H1 (cell line): ENCODE results near the gene DHPS. TPM values are rescaled to one million over a fixed set of nuclear protein-coding genes. Genes with fewer than 3 reads are reported as not detected.
A peak's percentile ranks its signal among the peaks of the same experiment; 100 is the strongest.

ENCODE experiments used
- CTCF ChIA-PET: fragments of 300-600 bp; sonication (Branson Sonifier 250); formaldehyde crosslinking; loops from one replicate; lab custom pipeline; 2021; ENCODE audit not compliant: partially characterized antibody; lab: Charles Lee
- POLR2A ChIA-PET: fragments of 300-600 bp; sonication (Branson Sonifier 250); formaldehyde crosslinking; loops from one replicate; lab custom pipeline; 2021; ENCODE audit warnings: inconsistent platforms; ENCODE audit not compliant: partially characterized antibody; lab: Charles Lee
- DNase-seq, 2 experiments: peaks; one replicate each; pipeline versions ENCODE4 v3.0.0 to v3.0.0-alpha.2; 2010 to 2022; ENCODE audit warnings: low spot score in 2 of 2, low read depth in 1 of 2, mixed read lengths in 1 of 2
- FAIRE-seq: peaks from 2 replicates; lab custom pipeline; 2011; peaks lifted over from hg19 to GRCh38; lab: Jason Lieb, UNC
- H2AFZ ChIP-seq: 2 replicates; pipeline ENCODE4 v1.8.1; 2012; ENCODE audit warnings: low read length, inconsistent platforms
- H2AK5ac ChIP-seq: 2 replicates; pipeline ENCODE4 v1.6.1; 2013; ENCODE audit warnings: low read depth, low read length
- H2BK120ac ChIP-seq: replicated peaks from 2 replicates; pipeline ENCODE3; 2013; ENCODE audit warnings: low read depth, low read length, inconsistent platforms
- H2BK12ac ChIP-seq: 2 replicates; pipeline ENCODE4 v1.6.1; 2013; ENCODE audit warnings: low read depth, low read length
- H2BK15ac ChIP-seq: 2 replicates; pipeline ENCODE4 v1.6.1; 2013; ENCODE audit warnings: low read length
- H2BK20ac ChIP-seq: 2 replicates; pipeline ENCODE4 v1.6.1; 2013; ENCODE audit warnings: low read length
- H2BK5ac ChIP-seq: 2 replicates; pipeline ENCODE4 v1.6.1; 2013; ENCODE audit warnings: low read depth, low read length
- H3K14ac ChIP-seq: 2 replicates; pipeline ENCODE4 v1.6.1; 2013; ENCODE audit warnings: inconsistent platforms; ENCODE audit not compliant: insufficient read length
- H3K18ac ChIP-seq: 2 replicates; pipeline ENCODE4 v1.6.1; 2013; ENCODE audit warnings: low read length; ENCODE audit errors: extremely low read depth
- H3K23ac ChIP-seq: 2 replicates; pipeline ENCODE4 v1.6.1; 2013; ENCODE audit warnings: inconsistent platforms; ENCODE audit not compliant: insufficient read length
- H3K23me2 ChIP-seq: 2 replicates; pipeline ENCODE4 v1.6.1; 2013; ENCODE audit warnings: low read depth, low read length
- H3K27ac ChIP-seq: 2 replicates; pipeline ENCODE4 v1.6.1; 2011; ENCODE audit warnings: low read depth, low read length, inconsistent platforms
- H3K27me3 ChIP-seq, 4 experiments: replicated peaks in 1 of 4; 1 replicate in 1 of 4; 2 replicates in 3 of 4; pipeline versions ENCODE4 v1.6.1 to v1.8.1; 2011 to 2013; ENCODE audit warnings: low read length in 3 of 4, mild to moderate bottlenecking in 3 of 4, inconsistent platforms in 2 of 4, mixed read lengths in 2 of 4, moderate library complexity in 1 of 4; ENCODE audit not compliant: control insufficient read depth in 3 of 4, insufficient read depth in 3 of 4; ENCODE audit errors: extremely low read depth in 1 of 4
- H3K36me3 ChIP-seq, 4 experiments: 2 replicates each; pipeline versions ENCODE4 v1.6.1 to v1.8.1; 2011 to 2013; ENCODE audit warnings: mild to moderate bottlenecking in 4 of 4, low read length in 3 of 4, moderate library complexity in 2 of 4, control low read depth in 1 of 4, inconsistent platforms in 1 of 4; ENCODE audit not compliant: insufficient read depth in 4 of 4, control insufficient read depth in 2 of 4
- H3K4ac ChIP-seq: replicated peaks from 2 replicates; pipeline ENCODE3; 2013; ENCODE audit warnings: low read length, low read depth, mixed read lengths, inconsistent platforms; ENCODE audit not compliant: insufficient read length
- H3K4me1 ChIP-seq, 4 experiments: replicated peaks in 1 of 4; 1 replicate in 1 of 4; 2 replicates in 3 of 4; pipeline versions ENCODE4 v1.6.1 to v1.8.1; 2011 to 2013; ENCODE audit warnings: low read length in 3 of 4, inconsistent platforms in 2 of 4, mixed read lengths in 1 of 4; ENCODE audit not compliant: insufficient read depth in 4 of 4, control insufficient read depth in 3 of 4
- H3K4me2 ChIP-seq, 2 experiments: 2 replicates each; pipeline versions ENCODE4 v1.6.1 to v1.8.1; 2011 to 2013; ENCODE audit warnings: low read depth in 2 of 2, low read length in 2 of 2, control low read depth in 1 of 2, inconsistent platforms in 1 of 2, mild to moderate bottlenecking in 1 of 2; ENCODE audit not compliant: insufficient read depth in 1 of 2
- H3K4me3 ChIP-seq, 4 experiments: fragments of 200-600, 300-600 bp in 1 of 4; sonication (generic), shearing (Covaris generic), sonication (Bioruptor Twin) in 1 of 4; 2 replicates each; pipeline versions ENCODE4 v1.5.1 to v1.8.1; 2011 to 2016; ENCODE audit warnings: low read length in 4 of 4, low read depth in 3 of 4, control low read depth in 2 of 4, inconsistent platforms in 2 of 4, mild to moderate bottlenecking in 2 of 4, mixed read lengths in 1 of 4, moderate library complexity in 1 of 4; ENCODE audit not compliant: insufficient read depth in 2 of 4; ENCODE audit errors: extremely low read depth in 1 of 4
- H3K56ac ChIP-seq: replicated peaks from 2 replicates; pipeline ENCODE3; 2013; ENCODE audit warnings: low read depth, mild to moderate bottlenecking, mixed read lengths, low read length, inconsistent platforms; ENCODE audit not compliant: insufficient read length
- H3K79me1 ChIP-seq: 2 replicates; pipeline ENCODE4 v1.6.1; 2013; ENCODE audit warnings: low read depth, low read length, control low read depth
- H3K79me2 ChIP-seq, 2 experiments: 2 replicates each; pipeline versions ENCODE4 v1.6.1 to v1.8.1; 2012 to 2013; ENCODE audit warnings: low read length in 2 of 2, mild to moderate bottlenecking in 2 of 2, inconsistent platforms in 1 of 2; ENCODE audit not compliant: insufficient read depth in 2 of 2, control insufficient read depth in 1 of 2
- H3K9ac ChIP-seq, 4 experiments: replicated peaks in 1 of 4; 1 replicate in 1 of 4; 2 replicates in 3 of 4; pipeline versions ENCODE4 v1.6.1 to v1.8.1; 2011 to 2013; ENCODE audit warnings: low read depth in 3 of 4, low read length in 3 of 4, control low read depth in 2 of 4, mild to moderate bottlenecking in 2 of 4, moderate library complexity in 2 of 4, inconsistent platforms in 1 of 4; ENCODE audit errors: extremely low read depth in 1 of 4
- H3K9me3 ChIP-seq, 2 experiments: 2 replicates each; pipeline versions ENCODE4 v1.6.1 to v1.8.1; 2012 to 2013; ENCODE audit warnings: mild to moderate bottlenecking in 2 of 2, moderate library complexity in 2 of 2, control low read depth in 1 of 2, inconsistent platforms in 1 of 2, low read depth in 1 of 2, low read length in 1 of 2, mixed read lengths in 1 of 2; ENCODE audit not compliant: insufficient read depth in 2 of 2
- H4K20me1 ChIP-seq, 2 experiments: replicated peaks in 1 of 2; 2 replicates each; pipeline versions ENCODE3 to v1.8.1; 2011 to 2013; ENCODE audit warnings: inconsistent platforms in 2 of 2, low read length in 2 of 2, mild to moderate bottlenecking in 1 of 2; ENCODE audit not compliant: insufficient read depth in 2 of 2, control insufficient read depth in 1 of 2
- H4K5ac ChIP-seq: 2 replicates; pipeline ENCODE4 v1.6.1; 2013; ENCODE audit warnings: low read length, low read depth, mixed read lengths, inconsistent platforms; ENCODE audit not compliant: insufficient read length
- H4K8ac ChIP-seq: 2 replicates; pipeline ENCODE4 v1.8.0; 2013; ENCODE audit warnings: mild to moderate bottlenecking, moderate library complexity, low read length, inconsistent platforms; ENCODE audit not compliant: insufficient read depth; ENCODE audit errors: extremely low read depth
- H4K91ac ChIP-seq: replicated peaks from 2 replicates; pipeline ENCODE3; 2013; ENCODE audit warnings: low read length, mixed read lengths, inconsistent platforms; ENCODE audit not compliant: insufficient read length
- BRCA1 ChIP-seq: IDR thresholded peaks from 2 replicates; pipeline ENCODE4 v1.6.1; 2012; ENCODE audit warnings: low read depth, low read length, improper control_type of control experiment
- CBX8 ChIP-seq: fragments of 300-800, 300-1000 bp; sonication (generic); IDR thresholded peaks from 2 replicates; pipeline ENCODE4 v1.7.1; 2016; ENCODE audit warnings: low read depth, low read length, borderline replicate concordance
- CTBP2 ChIP-seq: IDR thresholded peaks from 2 replicates; pipeline ENCODE4 v1.7.0; 2011; ENCODE audit warnings: borderline replicate concordance, mild to moderate bottlenecking, moderate library complexity, mixed read lengths, low read length; ENCODE audit not compliant: insufficient read depth, insufficient read length
- EGR1 ChIP-seq: IDR thresholded peaks from 2 replicates; pipeline ENCODE4 v1.6.1; 2011; ENCODE audit warnings: low read depth, low read length, borderline replicate concordance
- KDM4A ChIP-seq: IDR thresholded peaks from one replicate; pipeline ENCODE4 v1.7.1; 2012; ENCODE audit warnings: low read depth, mild to moderate bottlenecking, moderate library complexity, low read length, inconsistent platforms; ENCODE audit not compliant: severe bottlenecking
- POLR2AphosphoS5 ChIP-seq: IDR thresholded peaks from 2 replicates; pipeline ENCODE4 v1.6.1; 2011; ENCODE audit warnings: low read depth, low read length
- RBBP5 ChIP-seq: IDR thresholded peaks from 2 replicates; pipeline ENCODE4 v1.7.1; 2012; ENCODE audit warnings: low read depth, mild to moderate bottlenecking, inconsistent platforms, low read length, moderate library complexity, borderline replicate concordance
- RFX5 ChIP-seq: IDR thresholded peaks from 2 replicates; pipeline ENCODE4 v1.6.1; 2011; ENCODE audit warnings: low read depth, low read length, improper control_type of control experiment, borderline replicate concordance
- RNF2 ChIP-seq: fragments of 200-900, 300-1000 bp; sonication (generic); IDR thresholded peaks from 2 replicates; pipeline ENCODE4 v1.7.1; 2016; ENCODE audit warnings: borderline replicate concordance, low read depth, mild to moderate bottlenecking, antibody characterized with exemption, low read length; ENCODE audit not compliant: poor library complexity, severe bottlenecking; ENCODE audit errors: missing control alignments
- SIRT6 ChIP-seq: IDR thresholded peaks from one replicate; pipeline ENCODE4 v1.7.1; 2012; ENCODE audit warnings: low read length, inconsistent platforms
- WGBS, 2 experiments: shearing (Covaris generic) in 1 of 2; methylation state at CpG; one replicate each; pipeline versions ENCODE4 v1.1.6 to v1.1.7; 2013 to 2015; ENCODE audit warnings: low lambda C conversion rate in 2 of 2, mixed read lengths in 2 of 2, inconsistent platforms in 1 of 2, low coverage in 1 of 2, missing lambda C conversion rate in 1 of 2; ENCODE audit not compliant: insufficient replicate concordance in 2 of 2, insufficient coverage in 1 of 2, insufficient read length in 1 of 2; ENCODE audit errors: extremely low coverage in 1 of 2, missing lambda C conversion rate in 1 of 2; 5-methylcytosine and 5-hydroxymethylcytosine counted together
- polyA plus RNA-seq, 7 experiments: library from polyadenylated mRNA; depleted of rRNA in 3 of 7; stranded (reverse) in 5 of 7; unstranded in 2 of 7; fragments of >200 nt in 5 of 7; fragments of 200-250 nt in 2 of 7; gene quantifications; 1 replicate in 5 of 7; 2 replicates in 1 of 7; 4 replicates in 1 of 7; pipeline versions ENCODE4 v1.2.1 to v1.2.3, GENCODE V29; 2011 to 2013; ENCODE audit warnings: missing spikeins in 2 of 7, mixed read lengths in 2 of 7
- total RNA-seq: library from RNA; stranded (reverse); fragmentation: NEBNext Ultra II Directional; extraction: Animal tissue kit (Norgen Biotek cat#: 25700); gene quantifications from 2 replicates; pipeline ENCODE4 v1.2.1, GENCODE V29; 2021

Gene DHPS
- total and polyA plus RNA-seq, 2 of the 8 experiments (the other 6 are each of a cell fraction or from before 2014, with no cell fraction given) = 86.6 to 99.6 TPM

- 84% methylated on average over 29 of the region's 29 CpGs; no CpG with 5 or more reads in 1 of the 2 experiments for WGBS, 2 experiments
- FAIRE-seq = peak; percentile 63
- TF ChIP-seq RNF2 (no peak), KDM4A (no peak), BRCA1 (no peak), RFX5 (no peak), SIRT6 (no peak), EGR1 (no peak), CTBP2 (no peak), POLR2AphosphoS5 (0 out of 2 replicates have a peak, but pooled peaks have one; percentile 23), CBX8 (no peak), RBBP5 (no peak)
Observed at GRCh38 chr19:12664406-12665280, 17.0 kb downstream of the DHPS start.

More at GRCh38 chr19:12664406-12665280, 17.0 kb downstream of the DHPS start:
- Histone ChIP-seq H3K27me3 (no peaks in the 10 kb centered on the region; a peak in 1 of 7 replicates), H3K4me3 (no peak overlapping the region), H3K79me2 (peaks cover 0 to 17% of the 10 kb centered on the region in 2 experiments; a peak in 1 of 4 replicates), H3K4ac (no peak overlapping the region), H2AK5ac (0 out of 2 replicates have a peak overlapping the region, but pooled peaks have one; percentile 76), H3K14ac (no peak overlapping the region), H3K56ac (no peak overlapping the region), H3K79me1 (peaks cover 4% of the 10 kb centered on the region; the same call in 1 of the 2 replicates), H3K9ac (no peak overlapping the region), H4K8ac (0 out of 2 replicates have a peak overlapping the region, but pooled peaks have one; percentile 26), H3K4me1 (peaks cover 3 to 22% (median 7%) of the 10 kb centered on the region in 4 experiments), H3K23me2 (peaks cover 17% of the 10 kb centered on the region), H3K4me2 (no peak overlapping the region; a peak in 2 of 4 replicates), H3K36me3 (peaks cover 6 to 11% (median 8%) of the 10 kb centered on the region in 4 experiments; a peak in 5 of 8 replicates), H4K20me1 (peaks cover 0 to 6% of the 10 kb centered on the region in 2 experiments), H4K5ac (no peak overlapping the region), H3K18ac (no peak overlapping the region), H3K27ac (0 out of 2 replicates have a peak overlapping the region, but pooled peaks have one; percentile 36), H2BK12ac (peak overlapping the region; percentile 80; the same call in 1 of the 2 replicates), H2BK20ac (no peak overlapping the region), H2BK120ac (no peak overlapping the region), H3K23ac (no peak overlapping the region), H4K91ac (no peak overlapping the region), H2AFZ (no peak overlapping the region), H3K9me3 (no peaks in the 10 kb centered on the region), H2BK5ac (no peak overlapping the region; the same call in 1 of the 2 replicates), H2BK15ac (no peak overlapping the region)
- DNase-seq = peak in 1 of 2 experiments; percentile 88
- ChIA-PET POLR2A (interaction anchor here (0.6 to 2.6 kb wide), 8 partner anchors 8 to 41 kb away, joined by 3 to 31 read pairs (median 3); partner anchors contain the start of gene FBXW9), CTCF (interaction anchor here (0.6 to 1.3 kb wide), 7 partner anchors 9 to 929 kb away, joined by 3 to 8 read pairs (median 4); no protein-coding TSS in a partner anchor)
